ENCODE data around the gene OR51B2.
"Not testable (repeated sequence)": the region's sequence is repeated elsewhere in the genome, so short reads cannot be mapped to it uniquely, and the experiment has no call there.

The OR51B2 gene

GRCh38 chr11:5324197-5324596, at the start of gene OR51B2:
TSS of gene OR51B2 (minus strand) at chr11:5324297. CDS start at chr11:5324297, 0 bp downstream.
- DNase-seq, result no peak

- no peak for DNase-seq
Observed at GRCh38 chr11:5369789-5370188, 45.7 kb upstream of the OR51B2 start.

GRCh38 chr11:5368502-5369043, 44.5 kb upstream of the OR51B2 start:
- DNase-seq, result no peak

GRCh38 chr11:5367448-5368074, 43.5 kb upstream of the OR51B2 start:
- DNase-seq, result no peak

GRCh38 chr11:5366856-5367255, 42.8 kb upstream of the OR51B2 start:
- no peak for DNase-seq

- DNase-seq, result not testable (repeated sequence)
Observed at GRCh38 chr11:5366365-5366764, 42.3 kb upstream of the OR51B2 start.

- no peak for DNase-seq
Observed at GRCh38 chr11:5364214-5364613, 40.1 kb upstream of the OR51B2 start.

- DNase-seq, result no peak
Observed at GRCh38 chr11:5363679-5364078, 39.6 kb upstream of the OR51B2 start.

GRCh38 chr11:5362017-5362625, 38.0 kb upstream of the OR51B2 start:
- DNase-seq, result no peak

GRCh38 chr11:5356031-5356430, 31.9 kb upstream of the OR51B2 start:
- DNase-seq, result not testable (repeated sequence)

GRCh38 chr11:5351208-5351607, 27.1 kb upstream of the OR51B2 start, which contains the start of gene OR51B6:
TSS of gene OR51B6 (plus strand) at chr11:5351508. CDS start at chr11:5351508, 0 bp downstream.
- DNase-seq, result no peak

- DNase-seq, result no peak
Observed at GRCh38 chr11:5349550-5349949, 25.5 kb upstream of the OR51B2 start.

- no peak for DNase-seq
Observed at GRCh38 chr11:5348551-5349194, 24.6 kb upstream of the OR51B2 start.

- no peak for DNase-seq
Observed at GRCh38 chr11:5345831-5346230, 21.7 kb upstream of the OR51B2 start.

GRCh38 chr11:5343474-5344335, 19.6 kb upstream of the OR51B2 start, which contains the start of gene OR51B5:
TSS of gene OR51B5 (minus strand) at chr11:5343524. CDS start at chr11:5343524, 0 bp downstream.
- no peak for DNase-seq

- DNase-seq, result no peak
Observed at GRCh38 chr11:5339771-5340322, 15.8 kb upstream of the OR51B2 start.

GRCh38 chr11:5337253-5337652, 13.2 kb upstream of the OR51B2 start:
- DNase-seq, result not testable (repeated sequence)

- no peak for DNase-seq
Observed at GRCh38 chr11:5336331-5336730, 12.2 kb upstream of the OR51B2 start.

- no peak for DNase-seq
Observed at GRCh38 chr11:5335170-5335569, 11.1 kb upstream of the OR51B2 start.

GRCh38 chr11:5317292-5317691, 6.8 kb downstream of the OR51B2 start:
- DNase-seq, result no peak

- not testable (repeated sequence) for DNase-seq
Observed at GRCh38 chr11:5313326-5314023, 10.6 kb downstream of the OR51B2 start.

- no peak for DNase-seq
Observed at GRCh38 chr11:5310423-5310822, 13.7 kb downstream of the OR51B2 start.

Measured in CD4-positive, alpha-beta T cell treated with Interferon alpha-2 for 1 hour (primary cell).